ENCODE results near the gene RNF114.

Gene RNF114

DNA sequence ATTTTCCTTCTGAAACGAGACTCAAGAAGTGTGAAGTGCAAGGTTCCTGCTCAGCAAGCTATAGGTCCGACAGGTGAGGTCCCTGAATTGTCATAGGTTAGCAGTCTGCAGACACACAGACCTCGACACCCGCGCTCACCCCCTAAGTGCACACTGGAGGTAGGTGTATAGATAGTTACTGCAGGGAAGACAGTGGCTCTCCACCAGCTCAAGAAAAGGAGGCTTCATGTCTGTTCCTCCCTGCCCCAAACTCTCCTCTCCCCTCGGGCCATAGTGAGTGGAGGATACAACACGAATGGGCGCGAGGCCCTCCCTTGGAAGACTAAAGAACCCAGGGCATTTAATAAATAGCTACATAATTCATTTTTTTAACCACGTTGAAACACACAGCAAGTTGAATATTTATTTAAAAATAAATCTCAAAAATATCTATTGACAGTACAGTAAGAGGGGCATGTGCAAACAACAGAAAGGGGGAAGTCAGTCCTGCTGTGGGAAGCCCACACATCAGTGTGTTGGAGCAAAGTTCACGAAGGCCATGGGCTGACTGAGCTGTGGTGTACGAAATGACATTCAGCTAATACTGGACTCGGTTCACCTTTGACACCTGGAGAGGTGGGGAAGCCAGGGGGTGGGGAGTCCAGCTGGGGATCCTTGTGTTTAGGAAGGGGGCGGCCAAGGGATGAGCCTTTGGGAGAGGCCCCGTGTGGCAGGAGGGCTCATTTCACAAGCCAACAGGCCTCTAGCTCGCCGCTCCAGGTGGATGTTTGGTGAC is 31.6 kb upstream of the RNF114 start:
- DNase-seq: no peak

DNA sequence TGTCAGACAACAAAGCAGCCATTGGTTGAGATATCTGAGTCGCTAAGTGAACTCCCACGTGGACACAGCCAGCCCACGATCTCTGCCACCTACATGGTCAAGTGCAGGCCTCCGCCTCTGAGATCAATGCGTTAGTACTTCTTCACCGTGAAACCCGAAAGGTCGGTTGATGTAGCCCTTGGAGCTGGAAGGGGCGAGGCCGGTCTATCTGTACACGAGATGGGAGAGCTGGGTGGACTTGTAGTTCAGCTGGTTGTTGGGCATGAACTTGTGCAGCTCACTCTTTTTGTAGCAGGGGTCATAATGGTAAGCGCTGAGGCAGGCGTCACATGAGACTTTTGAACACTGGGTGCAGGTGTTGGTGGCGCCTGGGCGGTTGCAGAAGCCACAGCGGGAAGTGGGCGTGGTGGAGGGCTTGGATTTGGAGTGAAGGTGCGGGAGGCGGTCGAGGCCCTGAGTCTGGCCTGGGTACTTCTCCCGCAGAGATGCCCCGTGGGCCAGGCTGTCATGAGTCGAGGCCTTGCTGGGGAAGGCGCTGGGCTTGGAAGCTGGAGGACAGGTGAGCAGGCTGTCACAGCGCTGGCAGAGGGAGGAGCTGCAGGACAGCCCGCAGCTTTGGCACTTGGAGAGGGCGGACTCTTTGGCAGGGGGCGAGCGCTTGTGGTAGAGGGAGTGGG is 30.6 kb upstream of the RNF114 start:
- no peak for DNase-seq

DNA sequence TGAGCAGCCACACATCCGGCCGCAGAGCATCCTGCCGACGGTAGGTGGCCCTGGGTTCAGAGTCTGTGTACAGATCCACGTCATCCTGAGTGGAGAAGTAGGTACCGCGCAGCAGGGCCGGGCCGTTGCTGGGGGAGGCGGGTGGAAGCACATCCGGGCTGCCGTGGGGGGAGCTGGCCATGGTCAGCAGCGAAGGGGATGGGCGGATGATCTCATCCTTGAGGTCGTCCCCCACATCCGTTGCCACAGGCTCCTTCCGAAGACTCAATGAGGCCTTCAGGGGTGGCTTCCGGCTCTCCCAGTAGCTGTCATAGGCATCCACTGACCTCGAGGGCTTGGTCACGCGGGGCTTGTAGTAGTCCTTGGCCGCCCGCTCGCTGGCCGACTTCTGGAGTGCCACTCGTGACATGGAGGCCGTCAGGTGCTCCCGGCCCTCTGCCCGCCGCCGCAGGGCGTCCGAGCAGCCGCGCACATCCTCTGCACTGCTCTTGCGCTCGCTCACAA is 30.0 kb upstream of the RNF114 start:
- DNase-seq: no peak

- no peak for DNase-seq
Observed at GRCh38 chr20:49906615-49907154, 29.5 kb upstream of the RNF114 start.

- DNase-seq: no peak
Observed at GRCh38 chr20:49907405-49908257, 28.6 kb upstream of the RNF114 start.

- no peak for DNase-seq
Observed at GRCh38 chr20:49908258-49908565, 28.0 kb upstream of the RNF114 start.

DNA sequence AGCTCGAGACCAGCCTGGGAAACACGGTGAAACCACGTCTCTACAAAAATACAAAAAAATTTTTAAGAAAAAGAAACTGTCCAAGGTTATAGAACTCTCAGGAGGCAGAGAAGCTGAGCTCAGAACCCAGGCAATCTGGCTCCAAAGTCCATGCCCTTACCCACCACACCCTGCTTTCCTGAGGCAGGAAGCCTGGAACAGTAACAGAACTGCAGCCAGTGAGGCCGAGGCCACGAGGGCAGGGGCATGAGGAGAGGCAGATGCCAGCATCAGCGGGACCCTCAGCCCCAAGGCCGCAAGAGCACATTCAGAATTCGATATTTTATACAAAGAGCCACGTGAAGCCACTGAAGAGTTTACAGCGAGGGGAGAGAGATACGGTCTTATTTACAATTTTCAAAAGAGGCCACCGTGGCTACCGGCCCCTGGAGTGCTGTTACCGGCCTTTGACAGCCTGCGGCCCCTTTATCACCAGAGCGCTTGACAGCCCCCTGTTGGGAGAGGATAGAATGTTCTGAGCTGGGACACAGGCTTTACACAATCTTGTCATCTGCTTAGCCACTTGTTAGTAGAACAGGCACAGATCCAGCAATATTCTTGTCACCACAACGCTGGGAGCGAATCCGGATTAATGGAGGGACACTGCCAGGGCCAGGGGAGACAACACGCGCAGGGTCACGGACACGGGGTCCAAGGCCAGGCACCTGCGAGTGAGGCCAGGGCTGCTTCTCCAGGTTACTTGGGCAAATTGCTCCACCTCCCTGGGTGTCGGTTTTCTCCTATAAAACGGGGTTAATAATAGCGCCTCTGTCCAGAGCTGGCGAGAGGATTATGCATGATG is 26.5 kb upstream of the RNF114 start:
- DNase-seq: no peak

DNA sequence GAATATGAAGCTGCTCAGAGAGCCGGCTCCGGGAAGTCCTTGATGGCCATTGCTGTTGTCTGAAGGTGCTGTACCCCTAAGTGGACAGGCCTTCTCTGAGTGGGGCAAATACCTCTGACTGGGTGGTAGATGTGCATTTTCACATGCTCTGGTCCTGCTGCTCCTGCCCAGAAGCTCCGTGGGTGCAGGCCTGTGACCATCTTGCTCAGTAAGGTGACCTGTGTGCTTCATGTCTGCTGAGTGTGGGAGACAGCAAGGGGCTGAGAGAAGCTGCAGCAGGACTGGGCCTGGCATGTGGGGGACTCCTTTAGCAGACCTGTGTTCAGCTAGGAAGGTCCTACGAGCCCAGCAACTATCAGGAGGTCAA is 25.9 kb upstream of the RNF114 start:
- no peak for DNase-seq

GRCh38 chr20:49913399-49914047 is 22.7 kb upstream of the RNF114 start:
- DNase-seq: no peak

GRCh38 chr20:49914310-49915117 is 21.7 kb upstream of the RNF114 start:
- DNase-seq: no peak

- no peak for DNase-seq
Observed at GRCh38 chr20:49915118-49915379, 21.1 kb upstream of the RNF114 start.

- DNase-seq: peak; percentile 92
Observed at GRCh38 chr20:49915380-49916145, 20.6 kb upstream of the RNF114 start, which contains the start of gene SPATA2. SPATA2 (minus strand) TSS chr20:49915529; CDS start chr20:49908490, 7,039 bp downstream.

DNA sequence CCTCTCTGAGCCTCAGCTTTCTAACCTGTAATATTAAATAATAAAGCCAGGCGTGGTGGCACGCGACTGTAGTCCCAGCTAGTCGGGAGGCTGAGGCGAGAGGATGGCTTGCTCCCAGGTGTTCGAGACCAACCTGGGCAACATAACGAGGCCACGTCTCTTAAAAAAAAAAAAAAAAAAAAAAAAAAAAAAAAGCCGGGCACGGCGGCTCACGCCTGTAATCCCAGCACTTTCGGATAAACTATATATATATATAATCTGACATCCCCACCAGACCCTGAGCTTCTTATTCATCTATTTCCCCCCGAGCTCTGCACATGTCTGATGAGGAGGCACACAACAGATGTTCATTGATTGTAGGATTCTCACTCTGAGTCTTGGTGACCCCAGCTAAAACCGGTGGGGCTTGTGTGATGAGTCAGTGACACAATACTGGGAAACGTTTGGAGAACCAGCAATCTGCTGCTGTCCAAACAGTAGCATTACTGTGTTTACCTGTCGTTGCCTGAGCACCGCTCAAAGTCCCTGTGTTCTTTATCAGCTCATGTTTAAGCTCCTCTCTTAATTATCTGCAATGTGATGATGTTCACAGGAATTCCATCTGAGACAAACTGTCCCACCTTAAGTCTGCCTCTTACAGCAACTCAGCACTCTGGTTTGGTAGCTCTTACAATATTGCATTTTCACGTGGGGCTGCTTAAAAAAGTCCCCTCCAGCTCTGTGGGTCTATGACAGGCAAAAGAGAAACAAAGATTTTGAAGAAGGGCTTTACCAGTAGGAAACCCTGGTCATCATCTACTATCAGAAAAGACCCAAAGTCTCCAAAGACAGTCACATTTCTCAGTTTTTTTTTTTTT is 19.8 kb upstream of the RNF114 start:
- DNase-seq: no peak

- DNase-seq: no peak
Observed at GRCh38 chr20:49918446-49918845, 17.8 kb upstream of the RNF114 start.

DNA sequence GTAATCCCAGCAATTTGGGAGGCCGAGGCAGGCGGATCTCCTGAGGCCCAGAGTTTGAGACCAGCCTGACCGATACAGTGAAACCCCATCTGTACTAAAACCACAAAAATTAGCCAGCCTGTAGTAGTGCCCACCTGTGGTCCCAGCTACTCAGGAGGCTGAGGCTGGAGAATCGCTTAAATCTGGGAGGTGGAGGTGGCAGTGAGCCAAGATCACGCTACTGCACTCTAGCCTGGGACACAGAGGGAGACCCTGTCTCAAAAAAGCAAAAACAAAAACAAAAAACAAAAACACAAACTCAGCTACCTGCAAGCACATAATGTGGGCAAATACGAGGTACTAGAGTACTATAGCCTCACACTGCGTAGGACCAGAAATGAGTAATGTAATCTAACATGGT is 17.2 kb upstream of the RNF114 start:
- DNase-seq: no peak

- no peak for DNase-seq
Observed at GRCh38 chr20:49919461-49919860, 16.7 kb upstream of the RNF114 start.

GRCh38 chr20:49924247-49924646 is 11.9 kb upstream of the RNF114 start:
- DNase-seq: no peak

DNA sequence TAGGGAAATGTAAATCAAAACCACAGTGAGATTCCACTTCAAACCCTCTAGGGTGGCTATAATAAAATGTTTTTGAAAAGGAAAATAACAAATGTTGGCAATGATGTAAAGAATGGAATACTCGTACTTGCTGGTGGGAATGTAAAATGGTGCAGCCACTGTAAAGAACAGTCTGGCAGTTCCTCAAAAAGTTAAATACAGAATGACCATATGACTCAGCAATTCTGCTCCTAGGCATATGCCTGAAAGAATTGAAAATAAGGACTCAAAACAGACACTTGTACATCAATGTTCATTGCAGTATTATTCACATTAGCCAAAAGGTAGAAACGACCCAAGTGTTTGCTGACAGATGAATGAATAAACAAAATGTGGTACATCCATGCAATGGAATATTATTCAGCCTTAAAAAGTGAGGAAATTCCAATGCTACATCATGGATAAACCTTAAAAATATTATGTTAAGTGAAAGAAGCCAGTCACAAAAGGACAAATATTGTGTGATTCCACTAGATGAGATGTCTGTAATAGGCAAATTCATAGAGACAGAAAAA is 10.2 kb upstream of the RNF114 start:
- no peak for DNase-seq
